Umbilical cord (tissue), 2 donors: Measurements from ENCODE around the gene OR6M1. TPM values are rescaled to one million over a fixed set of nuclear protein-coding genes. Genes with fewer than 3 reads are reported as not detected.

ENCODE experiments used
- DNase-seq: peaks from one replicate; pipeline ENCODE4 v3.0.0-alpha.2; 2015; ENCODE audit warnings: low spot score
- total RNA-seq: library from RNA; depleted of rRNA; stranded (reverse); fragments of >200 nt; gene quantifications from one replicate; pipeline ENCODE4 v1.2.3, GENCODE V29; 2014; ENCODE audit warnings: low replicate concordance; ENCODE audit not compliant: insufficient read depth

Gene OR6M1
- total RNA-seq, 1 donor from 2014 or later, result not detected

GRCh38 chr11:123775715-123776549, 30.2 kb downstream of the OR6M1 start:
- no peak for DNase-seq

GRCh38 chr11:123775289-123775688, 30.9 kb downstream of the OR6M1 start:
- no peak for DNase-seq

- no peak for DNase-seq
Observed at GRCh38 chr11:123773959-123774358, 32.2 kb downstream of the OR6M1 start.

- no peak for DNase-seq
Observed at GRCh38 chr11:123773026-123773425, 33.1 kb downstream of the OR6M1 start.

GRCh38 chr11:123771664-123772063, 34.5 kb downstream of the OR6M1 start:
- no peak for DNase-seq

- no peak for DNase-seq
Observed at GRCh38 chr11:123770712-123771111, 35.4 kb downstream of the OR6M1 start.

- no peak for DNase-seq
Observed at GRCh38 chr11:123765601-123766000, 40.5 kb downstream of the OR6M1 start.

- no peak for DNase-seq
Observed at GRCh38 chr11:123762422-123762821, 43.7 kb downstream of the OR6M1 start.

GRCh38 chr11:123760894-123761293, 45.3 kb downstream of the OR6M1 start:
- no peak for DNase-seq

GRCh38 chr11:123757976-123758375, 48.2 kb downstream of the OR6M1 start:
- no peak for DNase-seq

GRCh38 chr11:123755813-123756212, 50.3 kb downstream of the OR6M1 start:
- DNase-seq, result no peak

Other genes starting within 250 kb of the OR6M1 start
- gene SCN3B, start 151.7 kb downstream of the OR6M1 start, total RNA-seq, result 5.3 TPM
- 9.1 TPM for gene ZNF202, start 64.7 kb downstream of the OR6M1 start, total RNA-seq
- gene OR6X1, start 51.8 kb downstream of the OR6M1 start, total RNA-seq, result 1.7 TPM
- 1.7 TPM for gene TMEM225, start 79.3 kb upstream of the OR6M1 start, total RNA-seq
- gene OR8D4, start 95.8 kb upstream of the OR6M1 start, total RNA-seq, result 2.4 TPM
- gene OR4D5, start 133.3 kb upstream of the OR6M1 start, total RNA-seq, result 7.2 TPM
- 1.2 TPM for gene OR6T1, start 137.5 kb upstream of the OR6M1 start, total RNA-seq
- gene OR10S1, start 171.4 kb upstream of the OR6M1 start, total RNA-seq, result 2.2 TPM
- 1.9 TPM for gene OR10G6, start 188.8 kb upstream of the OR6M1 start, total RNA-seq
- 2.4 TPM for gene OR10G4, start 206.6 kb upstream of the OR6M1 start, total RNA-seq
- gene OR10G9, start 216.7 kb upstream of the OR6M1 start, total RNA-seq, result 5.3 TPM
- not detected for gene OR10G8, start 220.4 kb upstream of the OR6M1 start, total RNA-seq
- gene OR10G7, start 235.0 kb upstream of the OR6M1 start, total RNA-seq, result 4.1 TPM